Erythroblast (primary cell): ENCODE results near the gene ANTXR1.

Experiments used
- GATA1 ChIP-seq: IDR thresholded peaks from 2 replicates; pipeline ENCODE4 v1.6.1; 2011; ENCODE audit warnings: low read depth, mild to moderate bottlenecking, control low read depth, low read length, moderate library complexity
- POLR2A ChIP-seq: IDR thresholded peaks from 2 replicates; pipeline ENCODE4 v1.6.1; 2011; ENCODE audit warnings: mild to moderate bottlenecking, low read length

- TF ChIP-seq POLR2A = no peak
- TF ChIP-seq GATA1 = no peak
Measured at GRCh38 chr2:69060938-69061501, 48.0 kb downstream of the ANTXR1 start.
